NOMO-1 treated with DMSO at 0.1 percent for 48 hours (cell line): ENCODE results near the gene CSMD2.
A peak's percentile ranks its signal among the peaks of the same experiment; 100 is the strongest.

Experiments used
- DNase-seq: peaks from one replicate; lab custom pipeline; 2025; ENCODE audit not compliant: unreplicated experiment; lab: John Stamatoyannopoulos, UW

Gene CSMD2

GRCh38 chr1:34156739-34157138 lies 8.3 kb downstream of the CSMD2 start:
- no peak for DNase-seq

GRCh38 chr1:34155860-34156259 lies 9.2 kb downstream of the CSMD2 start:
- no peak for DNase-seq

GRCh38 chr1:34153246-34153645 lies 11.8 kb downstream of the CSMD2 start:
- no peak for DNase-seq

GRCh38 chr1:34149501-34149900 lies 15.5 kb downstream of the CSMD2 start:
- DNase-seq: no peak

GRCh38 chr1:34147301-34147700 lies 17.7 kb downstream of the CSMD2 start:
- no peak for DNase-seq

GRCh38 chr1:34144766-34145165 lies 20.3 kb downstream of the CSMD2 start:
- DNase-seq: no peak

- no peak for DNase-seq
These were observed 21.1 kb downstream of the CSMD2 start for GRCh38 chr1:34143975-34144374.

- DNase-seq: peak; percentile 68
These were observed 24.9 kb downstream of the CSMD2 start for GRCh38 chr1:34140011-34140676.

GRCh38 chr1:34137411-34137810 lies 27.6 kb downstream of the CSMD2 start:
- no peak for DNase-seq

- DNase-seq: no peak
These were observed 32.9 kb downstream of the CSMD2 start for GRCh38 chr1:34132161-34132420.

GRCh38 chr1:34131396-34132160 lies 33.5 kb downstream of the CSMD2 start:
- no peak for DNase-seq

GRCh38 chr1:34130306-34130705 lies 34.7 kb downstream of the CSMD2 start:
- DNase-seq: no peak

- no peak for DNase-seq
These were observed 35.4 kb downstream of the CSMD2 start for GRCh38 chr1:34129630-34130029.

- DNase-seq: no peak
These were observed 36.7 kb downstream of the CSMD2 start for GRCh38 chr1:34128186-34128889.

- DNase-seq: no peak
These were observed 37.7 kb downstream of the CSMD2 start for GRCh38 chr1:34127006-34128000.

- DNase-seq: no peak
These were observed 38.5 kb downstream of the CSMD2 start for GRCh38 chr1:34126486-34126885.

GRCh38 chr1:34125721-34126380 lies 39.2 kb downstream of the CSMD2 start:
- no peak for DNase-seq

- no peak for DNase-seq
These were observed 42.7 kb downstream of the CSMD2 start for GRCh38 chr1:34122080-34122932.

- no peak for DNase-seq
These were observed 49.8 kb downstream of the CSMD2 start for GRCh38 chr1:34115233-34115632.

GRCh38 chr1:34113887-34114286 lies 51.1 kb downstream of the CSMD2 start:
- no peak for DNase-seq
